GM18951 (cell line): ENCODE data around the gene CLDN6.

Experiments used
- POLR2A ChIP-seq: IDR thresholded peaks from 4 replicates; pipeline ENCODE4 v1.6.1; 2011; ENCODE audit warnings: mild to moderate bottlenecking; ENCODE audit not compliant: insufficient read length, insufficient read depth; ENCODE audit errors: extremely low read depth
- in situ Hi-C: fragments of 300-500 bp; cut with MboI; formaldehyde crosslinking; loops from one replicate; pipeline ENCODE4 v1.12.0; 2022; ENCODE audit warnings: low sequenced_read_pairs, mixed read lengths, inconsistent platforms; ENCODE audit not compliant: unreplicated experiment

CLDN6 gene

GRCh38 chr16:2986623-2987188 lies 31.3 kb downstream of the CLDN6 start:
- in situ Hi-C loops, result no loop called here
- TF ChIP-seq POLR2A, result no peak

GRCh38 chr16:2985893-2986355 lies 32.1 kb downstream of the CLDN6 start:
- no peak for TF ChIP-seq POLR2A
- in situ Hi-C loops, result no loop called here

GRCh38 chr16:2985462-2985861 lies 32.5 kb downstream of the CLDN6 start:
- in situ Hi-C loops, result no loop called here
- no peak for TF ChIP-seq POLR2A

GRCh38 chr16:2983706-2984136 lies 34.3 kb downstream of the CLDN6 start:
- TF ChIP-seq POLR2A, result no peak
- in situ Hi-C loops, result no loop called here

GRCh38 chr16:2982402-2982801 lies 35.6 kb downstream of the CLDN6 start:
- TF ChIP-seq POLR2A, result no peak
- in situ Hi-C loops, result no loop called here

GRCh38 chr16:2981899-2982250 lies 36.1 kb downstream of the CLDN6 start:
- no peak for TF ChIP-seq POLR2A
- in situ Hi-C loops, result no loop called here

GRCh38 chr16:2981177-2981898 lies 36.6 kb downstream of the CLDN6 start:
- in situ Hi-C loops, result no loop called here
- TF ChIP-seq POLR2A, result no peak

GRCh38 chr16:2980227-2981176 lies 37.5 kb downstream of the CLDN6 start, which contains the start of gene PKMYT1:
Gene PKMYT1 (minus strand): TSS chr16:2980446. CDS start chr16:2979657, 789 bp downstream.
- in situ Hi-C loops, result no loop called here
- peak; percentile 98 for TF ChIP-seq POLR2A

GRCh38 chr16:2979669-2980226 lies 38.2 kb downstream of the CLDN6 start:
- in situ Hi-C loops, result no loop called here
- no peak for TF ChIP-seq POLR2A

GRCh38 chr16:2977440-2977839 lies 40.5 kb downstream of the CLDN6 start:
- in situ Hi-C loops, result no loop called here
- TF ChIP-seq POLR2A, result no peak

- no peak for TF ChIP-seq POLR2A
- in situ Hi-C loops, result no loop called here
Observed at GRCh38 chr16:2976673-2977072, 41.3 kb downstream of the CLDN6 start.

GRCh38 chr16:2976201-2976600 lies 41.8 kb downstream of the CLDN6 start:
- TF ChIP-seq POLR2A, result no peak
- in situ Hi-C loops, result no loop called here

GRCh38 chr16:2975161-2975795 lies 42.7 kb downstream of the CLDN6 start:
- in situ Hi-C loops, result no loop called here
- TF ChIP-seq POLR2A, result no peak
